Fibroblast of lung (primary cell): Measurements from ENCODE around the gene ENO3.

Source experiments
- CTCF ChIP-seq, 2 donors: IDR thresholded peaks in 1 of 2; conservative IDR thresholded peaks in 1 of 2; 1 replicate in 1 of 2; 2 replicates in 1 of 2; pipeline ENCODE4 v1.5.1; 2011 to 2012; ENCODE audit warnings: low read length in 2 of 2, control low read depth in 1 of 2, inconsistent platforms in 1 of 2, low read depth in 1 of 2, mild to moderate bottlenecking in 1 of 2
- EZH2 ChIP-seq: IDR thresholded peaks from 2 replicates; pipeline ENCODE4 v1.5.1; 2012; ENCODE audit warnings: low read length, control low read depth, mild to moderate bottlenecking; ENCODE audit errors: missing control alignments

- TF ChIP-seq CTCF (conservative IDR thresholded peaks at IDR 0.05 in 1 of 2, IDR thresholded peaks at IDR 0.05 in 1 of 2; ENCODE audit: low read depth in 1 of 2, low read length in 2 of 2) (no peak), EZH2 (no peak)
Observed at GRCh38 chr17:4901648-4902344, 49.1 kb upstream of the ENO3 start.
